IPS-20b (cell line): ENCODE measurements around the gene DNAH8.

Experiments used
- H3K27ac ChIP-seq: one replicate; pipeline ENCODE4 v1.5.1; 2013; ENCODE audit warnings: low read length
- H3K27me3 ChIP-seq: 2 replicates; pipeline ENCODE4 v1.6.1; 2013; ENCODE audit warnings: mild to moderate bottlenecking, low read length, inconsistent platforms; ENCODE audit not compliant: insufficient read depth
- H3K36me3 ChIP-seq: 2 replicates; pipeline ENCODE4 v1.6.1; 2013; ENCODE audit warnings: low read depth, mild to moderate bottlenecking, inconsistent platforms, low read length, moderate library complexity; ENCODE audit not compliant: insufficient read depth
- H3K4me1 ChIP-seq: 2 replicates; pipeline ENCODE4 v1.6.1; 2013; ENCODE audit warnings: mild to moderate bottlenecking, control low read depth, inconsistent platforms, low read length, moderate library complexity; ENCODE audit not compliant: insufficient read depth
- H3K4me3 ChIP-seq: 2 replicates; pipeline ENCODE4 v1.5.1; 2013; ENCODE audit warnings: mild to moderate bottlenecking, low read length, inconsistent platforms
- H3K9ac ChIP-seq: 2 replicates; pipeline ENCODE4 v1.6.1; 2013; ENCODE audit warnings: low read depth, mild to moderate bottlenecking, inconsistent platforms, low read length, moderate library complexity
- H3K9me3 ChIP-seq: 2 replicates; pipeline ENCODE4 v1.6.1; 2013; ENCODE audit warnings: mild to moderate bottlenecking, low read depth, low read length, inconsistent platforms; ENCODE audit not compliant: insufficient read depth

Gene DNAH8, protein sequence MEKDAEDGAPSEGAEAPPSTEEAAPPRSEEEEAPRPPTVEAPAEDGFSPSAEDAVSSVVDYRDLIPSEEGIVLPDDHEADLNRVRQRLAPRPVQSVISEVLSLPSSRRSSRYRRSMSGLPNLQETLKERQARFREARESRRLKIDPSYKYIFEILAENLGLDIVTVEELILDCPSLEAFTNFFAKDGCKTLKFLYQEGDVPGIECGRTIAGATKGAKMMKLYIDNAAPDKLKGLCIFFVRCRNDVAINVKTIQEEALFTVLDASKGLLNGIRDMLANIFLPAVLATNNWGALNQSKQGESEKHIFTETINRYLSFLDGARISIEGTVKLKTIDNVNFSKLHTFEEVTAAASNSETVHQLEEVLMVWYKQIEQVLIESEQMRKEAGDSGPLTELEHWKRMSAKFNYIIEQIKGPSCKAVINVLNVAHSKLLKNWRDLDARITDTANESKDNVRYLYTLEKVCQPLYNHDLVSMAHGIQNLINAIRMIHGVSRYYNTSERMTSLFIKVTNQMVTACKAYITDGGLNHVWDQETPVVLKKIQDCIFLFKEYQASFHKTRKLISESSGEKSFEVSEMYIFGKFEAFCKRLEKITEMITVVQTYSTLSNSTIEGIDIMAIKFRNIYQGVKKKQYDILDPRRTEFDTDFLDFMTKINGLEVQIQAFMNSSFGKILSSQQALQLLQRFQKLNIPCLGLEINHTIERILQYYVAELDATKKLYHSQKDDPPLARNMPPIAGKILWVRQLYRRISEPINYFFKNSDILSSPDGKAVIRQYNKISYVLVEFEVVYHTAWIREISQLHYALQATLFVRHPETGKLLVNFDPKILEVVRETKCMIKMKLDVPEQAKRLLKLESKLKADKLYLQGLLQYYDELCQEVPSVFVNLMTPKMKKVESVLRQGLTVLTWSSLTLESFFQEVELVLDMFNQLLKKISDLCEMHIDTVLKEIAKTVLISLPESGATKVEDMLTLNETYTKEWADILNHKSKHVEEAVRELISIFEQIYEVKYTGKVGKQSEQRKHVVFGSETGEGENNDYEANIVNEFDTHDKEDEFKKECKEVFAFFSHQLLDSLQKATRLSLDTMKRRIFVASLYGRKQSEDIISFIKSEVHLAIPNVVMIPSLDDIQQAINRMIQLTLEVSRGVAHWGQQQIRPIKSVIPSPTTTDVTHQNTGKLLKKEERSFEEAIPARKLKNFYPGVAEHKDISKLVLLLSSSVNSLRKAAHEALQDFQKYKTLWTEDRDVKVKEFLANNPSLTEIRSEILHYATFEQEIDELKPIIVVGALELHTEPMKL (N-terminal part only)

DNA sequence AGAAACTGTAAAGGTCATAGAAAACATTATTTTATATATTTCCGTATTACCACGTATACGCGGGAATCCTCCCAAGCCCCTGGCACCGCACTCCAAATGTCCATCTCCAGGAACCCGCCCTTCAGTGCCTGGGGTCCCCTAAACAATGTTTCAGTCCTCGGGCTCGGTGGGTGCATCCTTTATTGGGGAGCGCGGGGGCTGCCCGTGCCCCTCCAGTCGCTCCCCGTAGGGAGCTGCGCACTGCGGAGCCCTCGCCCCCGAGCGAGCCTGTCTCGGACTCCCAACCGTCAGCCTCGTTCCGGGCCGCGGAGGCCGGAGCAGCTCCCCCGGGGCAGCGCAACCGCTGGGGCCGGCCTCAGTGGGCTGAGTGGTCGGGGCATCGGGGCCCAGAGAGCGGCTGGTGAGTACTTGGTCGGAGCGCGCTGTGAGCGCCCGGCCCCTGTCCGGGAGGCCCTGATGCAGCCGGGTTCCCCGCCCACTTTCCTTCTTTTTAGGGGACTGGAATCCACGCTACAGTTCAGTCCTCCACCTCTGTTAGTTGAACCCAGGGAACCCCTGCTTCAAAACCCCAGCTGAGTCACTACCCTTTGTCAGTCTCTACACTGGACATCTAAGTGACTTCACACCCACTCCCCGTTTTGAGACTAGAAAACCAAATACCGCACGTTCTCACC is at the start of gene DNAH8:
Gene DNAH8 (plus strand): TSS at position 296 of the 674 bp plus-strand sequence. CDS start 7,499 bp downstream, outside the sequence.
- H3K36me3 ChIP-seq: no peaks in the 10 kb centered on the region
- 0 out of 2 replicates have a peak, but pooled peaks cover 5% of the 10 kb centered on the region for H3K9me3 ChIP-seq
- H3K9ac ChIP-seq: no peak within 1 kb of the TSS
- H3K27me3 ChIP-seq: peaks cover 45% of the 10 kb centered on the region
- H3K27ac ChIP-seq: no peak within 1 kb of the TSS
- H3K4me3 ChIP-seq: peak within 1 kb of the TSS; percentile 59
- peaks cover 2% of the 10 kb centered on the region; the same call in 1 of the 2 replicates for H3K4me1 ChIP-seq

DNA sequence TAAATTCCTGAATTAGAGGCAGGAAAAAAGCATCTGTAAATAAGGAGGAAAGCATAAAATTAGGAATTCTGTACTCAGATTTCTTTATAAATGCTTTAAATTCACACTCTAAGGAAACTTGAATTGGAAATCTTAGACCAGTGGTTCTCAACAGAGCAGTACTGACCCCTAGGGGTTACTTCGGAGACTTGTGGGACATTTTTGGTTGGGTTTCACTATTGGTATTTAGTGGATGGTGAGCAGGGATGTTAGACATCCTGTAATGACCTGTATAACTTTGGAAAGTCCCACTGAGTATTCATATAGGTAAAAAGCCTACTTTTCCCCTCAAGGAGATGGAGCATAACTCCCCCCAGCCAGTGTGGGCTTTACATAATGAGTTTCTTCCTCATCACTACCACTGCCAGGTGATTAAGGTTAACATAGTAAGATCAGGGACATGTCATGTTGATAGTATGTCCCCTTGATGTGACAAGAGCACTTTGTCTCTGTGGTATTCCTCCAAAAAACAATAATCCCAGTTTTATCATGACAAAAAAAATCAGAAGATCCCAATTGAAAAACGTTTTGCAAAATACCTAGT is 43.1 kb upstream of the DNAH8 start:
- H3K27me3 ChIP-seq: no peaks in the 10 kb centered on the region
- H3K36me3 ChIP-seq: peaks cover 25% of the 10 kb centered on the region
- no peak overlapping the region for H3K9ac ChIP-seq
- no peak overlapping the region for H3K4me3 ChIP-seq
- H3K27ac ChIP-seq: no peak overlapping the region
- H3K9me3 ChIP-seq: no peaks in the 10 kb centered on the region
- H3K4me1 ChIP-seq: no peaks in the 10 kb centered on the region

DNA sequence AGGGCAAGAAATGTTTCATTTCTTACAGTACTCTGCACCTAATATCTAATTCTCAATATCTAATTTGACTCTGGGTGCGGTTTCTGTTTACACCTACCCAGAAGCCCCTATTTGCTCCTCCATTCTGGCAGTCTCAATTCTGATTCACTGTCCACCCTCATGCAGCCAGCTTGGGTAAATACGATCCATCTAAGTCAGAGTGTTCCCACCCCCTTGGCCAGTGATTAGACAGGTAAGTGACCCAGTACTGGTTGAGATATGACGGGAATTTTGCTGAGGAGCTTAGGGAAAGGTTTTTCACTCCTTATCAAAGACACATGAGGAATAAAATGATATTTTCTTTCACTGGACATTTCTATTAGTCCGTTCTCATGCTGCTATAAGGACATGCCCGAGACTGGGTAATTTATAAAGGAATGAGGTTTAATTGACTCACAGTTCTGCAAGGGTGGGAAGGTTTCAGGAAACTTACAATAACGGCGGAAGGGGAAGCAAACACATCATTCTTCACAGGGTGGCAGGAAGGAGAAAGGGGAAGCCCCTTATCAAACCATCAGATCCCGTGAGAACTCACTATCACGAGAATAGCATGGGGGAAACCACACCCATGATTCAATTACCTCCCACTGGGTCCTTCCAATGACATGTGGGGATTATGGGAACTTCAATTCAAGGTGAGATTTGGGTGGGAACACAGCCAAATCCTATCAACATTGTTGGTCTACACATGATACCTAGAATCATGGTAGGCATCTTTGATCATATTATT is 41.5 kb upstream of the DNAH8 start:
- Histone ChIP-seq H3K27ac (no peak overlapping the region), H3K27me3 (no peaks in the 10 kb centered on the region), H3K9ac (no peak overlapping the region), H3K4me1 (no peaks in the 10 kb centered on the region), H3K9me3 (no peaks in the 10 kb centered on the region), H3K4me3 (no peak overlapping the region), H3K36me3 (peaks cover 39% of the 10 kb centered on the region)

DNA sequence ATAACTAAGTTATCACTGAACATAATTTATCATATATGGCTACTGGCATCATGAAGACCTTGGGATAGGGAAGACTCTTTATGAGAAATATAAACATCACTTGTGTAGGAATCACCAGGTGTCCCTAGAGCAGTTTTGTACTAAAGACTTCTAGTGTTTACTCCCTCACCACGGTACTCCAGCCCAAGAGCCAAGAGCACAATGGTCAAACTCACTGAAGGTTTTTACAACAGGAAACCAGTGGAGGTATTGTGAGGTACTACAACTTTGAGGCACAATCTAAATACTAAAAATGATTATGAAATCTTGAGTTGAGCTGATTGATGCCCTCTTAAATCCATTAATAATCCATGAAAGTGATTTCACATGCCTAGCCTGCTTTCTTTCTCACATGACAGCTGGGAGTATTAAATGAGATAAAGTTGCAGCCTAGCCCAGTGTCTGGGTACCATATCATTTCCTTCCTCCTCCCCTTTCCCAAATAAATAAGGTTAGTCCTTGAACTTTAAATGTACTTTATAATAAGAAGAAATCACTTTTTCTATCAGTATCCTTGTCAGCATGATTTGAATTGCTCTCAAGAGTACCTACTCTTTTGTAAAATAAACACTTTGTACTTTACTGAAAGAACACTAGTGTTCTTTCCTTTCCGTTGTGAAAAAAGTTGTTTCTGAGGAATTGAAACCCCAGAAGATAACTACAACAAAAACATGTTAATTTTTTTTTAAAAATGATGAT is 38.7 kb upstream of the DNAH8 start:
- Histone ChIP-seq H3K9me3 (no peaks in the 10 kb centered on the region), H3K4me1 (no peaks in the 10 kb centered on the region), H3K4me3 (no peak overlapping the region), H3K36me3 (peaks cover 45% of the 10 kb centered on the region), H3K27ac (no peak overlapping the region), H3K9ac (no peak overlapping the region), H3K27me3 (no peaks in the 10 kb centered on the region)

GRCh38 chr6:38676974-38677544 is 38.1 kb upstream of the DNAH8 start:
- H3K4me1 ChIP-seq: no peaks in the 10 kb centered on the region
- H3K9ac ChIP-seq: no peak overlapping the region
- no peak overlapping the region for H3K4me3 ChIP-seq
- H3K27me3 ChIP-seq: no peaks in the 10 kb centered on the region
- H3K36me3 ChIP-seq: peaks cover 52% of the 10 kb centered on the region
- H3K9me3 ChIP-seq: no peaks in the 10 kb centered on the region
- H3K27ac ChIP-seq: no peak overlapping the region

DNA sequence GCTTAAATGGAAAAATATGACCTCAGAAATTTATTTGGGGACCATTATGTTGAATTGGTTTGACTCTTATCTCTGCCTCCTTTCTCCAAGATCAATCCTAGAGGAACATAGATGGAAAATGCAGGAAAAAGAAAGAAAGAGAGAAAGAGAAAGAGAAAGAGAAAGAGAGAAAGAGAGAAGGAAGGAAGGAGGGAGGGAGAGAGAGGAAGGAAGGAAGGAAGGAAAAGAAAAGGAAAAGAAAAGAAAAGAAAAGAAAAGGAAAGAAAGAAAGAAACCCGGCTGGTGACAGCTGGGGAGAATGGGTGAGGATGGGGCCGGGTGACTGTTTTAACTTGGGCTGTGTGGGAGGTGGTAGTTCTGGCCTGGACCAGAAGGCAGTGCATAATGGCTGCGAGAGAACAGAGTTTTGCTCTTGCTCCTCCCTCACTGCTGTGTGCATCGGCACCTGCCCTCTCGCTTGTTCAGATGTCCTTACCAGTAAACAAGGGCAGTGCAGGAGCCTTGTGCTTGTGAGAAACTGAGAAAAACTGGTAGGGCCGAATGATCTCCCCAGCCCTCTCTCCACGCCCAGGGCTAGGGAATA is 36.8 kb upstream of the DNAH8 start:
- Histone ChIP-seq H3K4me3 (no peak overlapping the region), H3K27ac (no peak overlapping the region), H3K4me1 (no peaks in the 10 kb centered on the region), H3K36me3 (peaks cover 64% of the 10 kb centered on the region), H3K9me3 (no peaks in the 10 kb centered on the region), H3K9ac (no peak overlapping the region), H3K27me3 (no peaks in the 10 kb centered on the region)

DNA sequence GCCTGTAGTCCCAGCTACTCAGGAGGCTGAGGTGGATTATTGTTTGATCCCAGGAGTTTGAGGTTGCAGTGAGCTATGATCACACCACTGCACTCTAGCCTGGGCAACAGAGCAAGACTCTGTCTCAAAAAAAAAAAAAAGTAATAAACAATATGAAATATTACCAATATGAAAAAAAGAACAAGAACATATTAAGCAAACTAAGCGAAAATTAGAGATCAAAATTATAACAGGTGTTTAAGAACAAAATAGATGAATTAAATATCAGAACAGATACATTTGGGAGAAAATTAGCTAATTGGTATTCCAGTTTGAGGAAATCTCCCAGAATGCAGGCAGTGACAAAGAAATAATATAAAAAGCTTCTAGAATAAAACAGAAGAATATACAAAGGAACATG is 35.4 kb upstream of the DNAH8 start:
- Histone ChIP-seq H3K27ac (no peak overlapping the region), H3K4me1 (no peaks in the 10 kb centered on the region), H3K9me3 (no peaks in the 10 kb centered on the region), H3K4me3 (no peak overlapping the region), H3K9ac (no peak overlapping the region), H3K27me3 (no peaks in the 10 kb centered on the region), H3K36me3 (peaks cover 73% of the 10 kb centered on the region)

GRCh38 chr6:38681850-38682249 is 33.3 kb upstream of the DNAH8 start:
- Histone ChIP-seq H3K9ac (no peak overlapping the region), H3K36me3 (peaks cover 70% of the 10 kb centered on the region), H3K4me1 (no peaks in the 10 kb centered on the region), H3K27me3 (no peaks in the 10 kb centered on the region), H3K27ac (no peak overlapping the region), H3K4me3 (no peak overlapping the region), H3K9me3 (no peaks in the 10 kb centered on the region)

DNA sequence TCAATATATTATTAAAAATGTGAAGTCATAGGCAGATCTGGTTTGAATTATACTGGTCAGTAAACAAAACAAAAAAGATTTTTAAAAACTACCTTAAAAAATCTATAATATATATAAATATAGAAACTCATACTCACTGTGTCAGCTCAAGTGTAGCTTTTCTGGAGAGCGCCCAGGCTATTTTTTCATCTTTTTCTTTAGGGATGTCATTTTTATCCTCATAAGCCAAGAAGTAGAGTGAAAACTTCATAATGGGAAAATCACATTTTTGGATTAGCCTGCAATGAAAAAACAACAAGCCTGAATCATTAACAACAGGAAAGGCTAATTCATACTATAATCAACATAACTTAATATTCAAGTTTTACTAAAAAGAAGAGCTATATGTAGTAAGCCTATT is 30.9 kb upstream of the DNAH8 start:
- H3K36me3 ChIP-seq: peaks cover 50% of the 10 kb centered on the region
- no peak overlapping the region for H3K4me3 ChIP-seq
- no peaks in the 10 kb centered on the region for H3K9me3 ChIP-seq
- H3K4me1 ChIP-seq: no peaks in the 10 kb centered on the region
- no peak overlapping the region for H3K27ac ChIP-seq
- H3K27me3 ChIP-seq: no peaks in the 10 kb centered on the region
- no peak overlapping the region for H3K9ac ChIP-seq
